NCI-H82 (cell line): ENCODE data around the gene ROBO1.

Source experiments
- DNase-seq: peaks from one replicate; lab custom pipeline; 2025; lab: John Stamatoyannopoulos, UW

ROBO1 gene

GRCh38 chr3:78844307-78844706, 923.5 kb downstream of the ROBO1 start:
- no peak for DNase-seq

DNA sequence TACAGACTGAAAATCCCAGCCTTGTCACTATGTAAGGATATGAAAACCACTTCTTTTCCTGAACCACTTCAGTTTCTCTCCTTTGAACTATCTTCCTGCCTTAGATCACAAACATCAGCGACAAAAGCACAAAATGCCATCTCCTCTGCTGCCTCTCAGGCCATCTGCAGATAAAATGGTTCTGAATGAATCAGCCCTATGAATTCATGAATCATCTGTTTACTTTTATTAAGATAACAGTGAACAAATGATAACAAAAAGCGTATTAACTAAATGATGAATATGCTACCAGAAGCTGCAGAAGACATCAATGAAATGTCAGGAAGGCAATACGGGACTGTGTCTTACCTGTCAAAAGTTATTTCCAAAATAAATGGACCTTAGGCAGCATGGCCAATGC, 928.1 kb downstream of the ROBO1 start:
- no peak for DNase-seq

- no peak for DNase-seq
Measured at GRCh38 chr3:78838362-78838761, 929.4 kb downstream of the ROBO1 start.

GRCh38 chr3:78834910-78835309, 932.9 kb downstream of the ROBO1 start:
- no peak for DNase-seq

DNA sequence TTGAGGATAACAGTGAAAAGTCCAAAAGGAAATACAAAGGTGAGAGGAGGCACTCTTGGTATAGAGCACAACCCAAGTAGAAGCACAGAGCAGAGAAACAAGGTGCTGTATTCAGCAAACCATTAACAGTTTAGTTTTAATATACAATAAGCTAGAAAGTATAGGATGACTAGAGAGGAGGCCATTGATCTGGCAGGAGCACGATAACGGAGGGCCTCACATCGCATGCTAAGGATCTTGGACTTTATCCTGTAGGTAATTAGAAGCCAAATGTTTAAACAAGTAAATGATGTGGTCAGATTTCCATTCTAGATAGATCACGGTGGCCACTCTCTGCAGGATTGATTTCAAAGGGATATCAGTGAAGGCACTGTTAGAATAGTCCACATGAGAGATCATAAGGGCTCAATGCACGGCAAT, 935.0 kb downstream of the ROBO1 start:
- no peak for DNase-seq

- DNase-seq, result no peak
Measured at GRCh38 chr3:78831446-78831972, 936.3 kb downstream of the ROBO1 start.

- no peak for DNase-seq
Measured at GRCh38 chr3:78830470-78830869, 937.3 kb downstream of the ROBO1 start.

GRCh38 chr3:78827618-78828017, 940.2 kb downstream of the ROBO1 start:
- DNase-seq, result no peak

DNA sequence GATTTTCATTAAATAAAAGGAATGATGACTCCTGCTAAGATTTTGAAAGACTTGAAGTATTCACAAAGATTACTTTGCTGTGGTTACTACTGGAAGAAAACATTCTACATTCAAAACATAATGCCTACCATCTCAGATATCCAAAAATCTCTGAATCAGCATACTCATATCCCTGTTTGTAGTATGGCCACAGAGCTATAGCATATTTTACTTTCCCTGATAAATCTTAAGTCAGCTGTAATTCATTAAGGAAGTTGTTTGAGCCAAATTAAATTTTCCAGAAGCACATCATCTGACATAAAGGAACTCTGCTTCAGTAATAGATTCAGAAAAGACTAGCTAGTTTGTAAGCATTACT, 942.0 kb downstream of the ROBO1 start:
- DNase-seq, result no peak

GRCh38 chr3:78825118-78825857, 942.5 kb downstream of the ROBO1 start:
- no peak for DNase-seq

GRCh38 chr3:78823859-78824258, 943.9 kb downstream of the ROBO1 start:
- DNase-seq, result no peak

GRCh38 chr3:78823434-78823833, 944.4 kb downstream of the ROBO1 start:
- DNase-seq, result no peak

- DNase-seq, result no peak
Measured at GRCh38 chr3:78822726-78823125, 945.1 kb downstream of the ROBO1 start.

GRCh38 chr3:78820542-78820941, 947.3 kb downstream of the ROBO1 start:
- DNase-seq, result no peak

- DNase-seq, result no peak
Measured at GRCh38 chr3:78818161-78818985, 949.4 kb downstream of the ROBO1 start.

DNA sequence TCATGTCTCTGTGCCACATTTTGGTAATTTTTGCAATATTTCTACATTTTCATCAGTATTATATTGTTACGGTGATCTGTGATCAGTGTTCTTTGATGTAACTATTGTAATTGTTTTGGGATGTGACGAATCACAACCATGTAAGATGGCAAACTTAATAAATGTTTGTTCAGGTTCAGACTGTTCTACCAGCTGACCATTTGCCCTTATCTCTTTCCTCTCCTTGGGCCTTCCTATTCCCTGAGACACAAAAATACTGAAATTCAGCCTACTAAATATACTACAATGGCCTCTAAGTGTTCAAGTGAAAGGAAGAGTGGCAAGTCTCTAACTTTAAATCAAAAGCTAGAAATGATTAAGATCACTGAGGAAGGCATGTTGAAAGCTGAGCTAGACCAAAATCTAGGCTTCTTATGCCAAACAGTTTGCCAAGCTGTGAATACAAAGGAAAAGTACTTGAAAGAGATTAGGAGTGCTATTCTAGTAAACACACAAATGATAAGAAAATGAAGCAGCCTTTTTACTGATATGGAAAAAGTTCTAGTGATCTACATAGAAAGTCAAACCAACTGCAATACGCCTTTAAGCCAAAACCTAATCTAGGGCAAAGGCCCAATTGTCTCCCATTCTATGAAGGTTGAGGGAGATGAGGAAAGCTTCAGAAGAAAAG, 952.8 kb downstream of the ROBO1 start:
- DNase-seq, result no peak

GRCh38 chr3:78812166-78812565, 955.6 kb downstream of the ROBO1 start:
- DNase-seq, result no peak

DNA sequence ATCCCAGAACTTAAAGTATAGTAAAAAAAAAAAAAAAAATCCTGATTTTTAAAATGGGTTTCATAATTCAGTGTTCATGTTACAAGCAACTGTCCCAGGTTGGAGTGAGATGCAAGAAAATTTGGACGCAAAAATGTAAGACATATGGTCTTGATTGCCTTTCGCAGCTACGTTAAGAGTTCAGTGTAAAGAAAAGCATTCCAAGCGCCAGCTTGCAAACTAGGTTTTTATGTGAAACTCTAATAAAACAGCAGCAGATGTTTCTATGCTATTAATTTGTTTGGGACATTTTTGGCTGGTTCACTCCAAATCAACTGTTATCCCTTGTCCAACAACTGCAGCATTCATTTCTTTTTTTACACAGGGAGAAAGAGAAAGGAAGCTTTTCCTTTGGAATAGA, 957.8 kb downstream of the ROBO1 start:
- DNase-seq, result no peak

GRCh38 chr3:78804251-78805037, 963.4 kb downstream of the ROBO1 start:
- no peak for DNase-seq

- DNase-seq, result no peak
Measured at GRCh38 chr3:78802562-78802930, 965.3 kb downstream of the ROBO1 start.

- DNase-seq, result no peak
Measured at GRCh38 chr3:78801926-78802561, 965.8 kb downstream of the ROBO1 start.
